ENCODE results near the gene LRMDA. TPM values are rescaled to one million over a fixed set of nuclear protein-coding genes. Genes with fewer than 3 reads are reported as not detected.

The LRMDA gene
- total RNA-seq, 1 experiment from 2014 or later, result not detected

DNA sequence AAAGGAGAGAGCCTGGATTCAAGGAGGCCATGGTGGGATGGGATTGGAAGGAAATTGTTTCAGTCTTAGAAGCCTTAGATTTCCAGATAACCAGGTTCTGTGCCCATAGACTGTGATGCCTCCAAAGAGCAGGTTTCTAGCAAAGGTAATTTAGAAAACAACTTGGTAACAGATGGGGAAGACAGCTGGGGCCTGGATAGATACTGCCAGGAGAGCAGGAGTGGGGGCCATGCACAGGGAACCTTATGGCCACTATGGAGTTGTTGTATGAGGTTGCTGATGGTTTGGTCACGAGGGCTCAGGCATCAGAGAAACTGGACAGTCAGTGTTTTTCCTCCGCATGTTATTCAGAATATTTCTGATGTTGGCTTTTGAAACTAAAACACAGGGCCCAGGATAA lies 901.9 kb downstream of the LRMDA start:
- no peak for DNase-seq (ENCODE audit: low read depth)

DNA sequence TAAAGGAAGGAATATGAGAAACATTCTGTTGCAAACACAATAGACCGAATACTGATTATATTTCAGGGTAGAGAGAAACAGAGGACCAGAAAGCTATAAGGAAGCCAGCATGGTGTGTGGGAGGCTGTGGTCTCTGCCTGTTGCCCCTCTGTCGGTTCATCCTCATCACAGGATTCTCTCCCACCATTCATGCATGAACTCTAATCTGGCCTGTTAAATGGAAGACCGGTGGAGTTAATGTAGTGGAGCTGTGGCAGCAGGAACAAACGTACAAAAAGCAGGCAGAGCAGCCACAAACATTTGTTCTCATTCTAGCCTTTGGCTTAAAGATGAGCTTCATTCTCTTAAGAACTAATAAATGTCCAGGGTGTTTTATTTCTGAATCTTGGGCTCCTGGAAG lies 902.4 kb downstream of the LRMDA start:
- DNase-seq (ENCODE audit: low read depth), result no peak

DNA sequence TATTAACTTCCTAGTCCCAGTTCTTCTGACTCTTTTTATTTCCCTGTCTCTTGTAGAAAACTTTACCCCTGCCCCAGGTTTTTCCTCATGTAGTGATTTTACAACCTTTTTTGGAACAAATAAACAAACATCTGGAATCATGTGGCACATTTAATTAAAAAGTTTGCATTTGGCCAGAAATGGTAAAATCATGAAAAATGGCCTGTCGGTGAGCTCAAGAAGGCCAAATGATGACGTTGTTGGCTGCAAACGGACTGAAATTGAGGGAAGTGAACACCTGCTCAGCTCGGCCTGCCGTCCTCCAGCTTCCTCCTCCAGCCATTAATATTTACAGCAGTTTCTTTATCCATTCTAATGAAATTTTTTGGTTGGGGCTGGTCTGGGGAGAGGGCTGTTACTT lies 902.8 kb downstream of the LRMDA start:
- no peak for DNase-seq (ENCODE audit: low read depth)

DNA sequence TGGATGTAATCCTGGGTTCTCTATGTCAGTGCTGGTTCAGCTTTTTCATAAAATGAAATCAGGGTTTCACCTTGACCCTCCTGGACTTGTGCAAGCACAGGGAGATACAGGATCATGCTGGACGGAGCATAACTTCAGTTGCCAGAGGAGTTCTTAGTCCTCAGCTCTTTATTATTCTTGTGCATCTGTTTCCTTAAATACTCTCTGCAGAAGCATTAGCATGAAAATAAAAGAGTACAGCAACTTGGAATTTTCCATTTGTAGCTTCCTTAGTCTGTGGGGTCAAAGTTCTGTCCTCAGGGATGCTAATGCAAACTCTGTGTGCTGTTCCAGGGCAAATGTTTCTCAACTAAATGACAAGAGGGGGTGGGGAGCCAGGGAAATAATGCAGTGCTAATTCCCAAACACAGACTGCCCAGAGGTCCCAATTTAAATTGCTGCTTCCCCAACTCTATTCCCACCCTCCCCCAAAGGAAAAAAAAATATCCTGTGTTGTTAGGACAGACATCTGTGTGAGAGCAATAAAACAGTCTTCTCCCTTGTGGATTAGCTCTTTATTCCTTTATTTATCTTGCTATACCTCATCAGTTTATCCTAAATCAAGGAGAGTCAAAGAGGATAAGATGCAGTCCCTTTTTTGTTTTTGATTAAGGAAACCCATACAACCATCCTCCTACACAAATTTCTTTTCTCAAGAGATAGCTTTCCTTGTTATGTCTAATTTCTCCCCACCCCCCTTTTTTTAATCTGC lies 905.0 kb downstream of the LRMDA start:
- no peak for DNase-seq (ENCODE audit: low read depth)

DNA sequence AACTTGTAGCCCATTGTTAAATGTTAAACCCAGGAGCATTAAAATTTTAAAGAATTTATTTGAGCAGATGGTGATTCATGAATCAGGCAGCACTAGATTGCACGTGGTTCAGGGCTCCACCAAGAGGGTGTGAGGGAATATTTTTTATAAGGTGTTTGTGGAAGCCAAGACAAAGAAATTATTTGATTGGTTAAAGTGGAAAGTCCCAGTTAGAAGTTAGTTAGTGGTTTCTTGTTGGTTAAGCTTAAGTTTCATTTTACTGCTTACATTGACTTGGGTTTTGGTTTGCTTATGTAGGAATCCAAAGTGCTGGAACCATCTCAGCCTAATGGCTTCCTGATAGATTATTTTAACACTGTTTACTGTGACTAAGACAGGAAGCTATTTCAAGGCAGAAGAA lies 906.2 kb downstream of the LRMDA start:
- peak; percentile 15 for DNase-seq (ENCODE audit: low read depth)

DNA sequence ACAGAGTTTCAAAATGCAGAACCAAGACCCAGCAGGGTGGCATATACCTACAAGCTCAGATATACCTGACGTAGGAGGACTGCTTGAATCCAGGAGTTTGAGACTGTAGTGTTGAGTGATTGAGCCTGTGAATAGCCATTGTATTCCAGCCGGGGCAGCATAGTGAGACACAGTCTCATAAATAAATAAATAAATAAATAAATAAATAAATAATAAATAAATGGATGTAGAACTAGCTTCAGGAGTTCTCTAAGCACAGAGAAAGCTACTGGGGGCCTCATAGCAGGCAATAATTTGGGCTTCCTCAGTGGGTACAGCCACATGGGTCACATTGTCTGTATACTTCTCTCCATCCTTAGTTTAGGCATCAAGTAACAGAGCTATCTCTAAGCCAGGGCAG lies 906.8 kb downstream of the LRMDA start:
- DNase-seq (ENCODE audit: low read depth), result no peak

DNA sequence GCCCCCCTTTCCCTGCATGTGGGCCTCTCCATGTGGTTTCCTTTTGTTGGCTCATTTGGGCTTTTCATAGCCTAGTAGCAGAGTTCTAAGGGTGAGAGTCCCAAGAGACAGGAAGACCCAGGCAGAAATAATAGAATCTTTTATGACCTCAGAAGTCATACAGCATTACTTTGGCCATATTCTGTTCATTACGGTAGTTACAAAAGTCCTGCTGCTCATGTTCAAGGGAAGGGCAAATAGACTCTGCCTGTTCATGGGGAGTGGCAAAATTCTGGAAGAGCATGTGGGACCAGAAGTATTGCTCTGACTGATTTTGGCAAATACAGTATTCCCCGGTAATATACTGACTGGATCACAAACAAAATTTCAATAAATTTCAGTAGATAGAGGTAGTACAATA lies 910.3 kb downstream of the LRMDA start:
- no peak for DNase-seq (ENCODE audit: low read depth)

DNA sequence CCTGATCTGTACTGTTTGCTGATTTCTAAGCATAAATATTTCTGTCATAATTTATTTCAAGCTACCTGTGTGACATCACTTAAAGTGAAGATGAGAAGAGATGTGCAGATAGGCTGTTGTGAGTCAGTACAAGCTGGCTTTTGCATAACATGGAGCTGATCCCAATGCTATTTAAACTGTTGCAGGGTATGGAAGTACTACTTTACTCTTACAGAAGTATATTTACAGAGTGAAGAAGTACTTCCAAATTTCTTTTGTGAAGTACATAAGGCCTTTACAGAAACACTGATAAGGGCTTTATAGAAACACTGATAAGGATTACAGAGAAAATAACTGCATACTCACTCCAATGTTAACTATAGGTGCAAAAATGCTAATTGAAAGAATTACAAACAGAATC lies 911.6 kb downstream of the LRMDA start:
- no peak for DNase-seq (ENCODE audit: low read depth)

DNA sequence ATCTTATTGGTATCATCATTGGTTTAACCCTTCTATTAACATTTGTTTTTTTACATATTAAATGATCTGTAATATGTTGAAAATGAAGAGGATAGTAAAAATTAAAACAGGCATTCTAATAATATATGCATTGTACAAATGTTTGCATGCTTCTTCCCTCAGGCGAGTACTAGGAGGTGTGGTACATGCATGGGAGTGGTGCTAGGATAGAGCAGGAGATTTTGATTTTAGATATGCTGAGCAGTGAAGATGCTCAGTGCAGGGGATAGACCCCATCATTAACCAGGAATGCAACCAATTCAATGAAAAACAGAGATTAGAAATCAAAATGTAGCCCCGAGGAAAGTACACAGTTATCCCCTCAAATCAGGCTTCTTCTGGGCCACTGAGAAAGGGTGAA lies 916.4 kb downstream of the LRMDA start:
- DNase-seq (ENCODE audit: low read depth), result no peak

DNA sequence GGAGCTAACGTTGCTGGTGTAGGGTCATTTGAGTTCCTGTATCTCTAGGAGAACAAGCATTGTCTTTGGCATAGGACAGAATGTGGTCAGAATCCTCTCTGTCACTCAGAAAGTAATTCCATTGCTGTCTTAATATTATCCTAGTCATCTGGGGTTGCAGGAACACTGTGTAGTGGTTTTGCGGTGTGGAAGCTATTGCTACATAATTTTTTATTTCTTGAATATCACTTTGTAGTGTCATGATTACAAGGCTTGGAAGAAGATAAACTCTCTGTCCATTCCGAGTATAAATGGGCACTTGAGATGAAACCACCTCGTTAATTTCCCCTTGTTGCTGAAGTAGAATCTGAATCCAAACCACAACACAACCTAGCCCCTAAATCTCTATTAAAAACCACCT lies 919.2 kb downstream of the LRMDA start:
- DNase-seq (ENCODE audit: low read depth), result no peak

DNA sequence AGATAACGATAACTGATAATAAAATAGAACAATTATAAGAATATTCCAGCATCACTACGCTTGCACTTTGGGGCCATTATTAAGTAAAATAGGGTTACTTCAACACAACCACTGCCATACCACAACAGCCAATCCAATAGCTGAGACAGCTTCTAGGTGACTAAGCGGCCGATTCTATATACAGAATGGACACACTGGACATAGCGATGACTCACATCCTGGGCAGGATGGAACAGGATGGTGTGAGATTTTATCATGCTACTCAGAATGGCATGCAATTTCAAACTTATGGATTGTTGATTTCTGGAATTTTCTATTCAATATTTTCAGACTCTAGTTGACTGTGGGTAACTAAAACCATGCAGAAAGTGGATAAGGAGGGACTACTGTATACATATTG lies 920.9 kb downstream of the LRMDA start:
- peak; percentile 78 for DNase-seq (ENCODE audit: low read depth)

DNA sequence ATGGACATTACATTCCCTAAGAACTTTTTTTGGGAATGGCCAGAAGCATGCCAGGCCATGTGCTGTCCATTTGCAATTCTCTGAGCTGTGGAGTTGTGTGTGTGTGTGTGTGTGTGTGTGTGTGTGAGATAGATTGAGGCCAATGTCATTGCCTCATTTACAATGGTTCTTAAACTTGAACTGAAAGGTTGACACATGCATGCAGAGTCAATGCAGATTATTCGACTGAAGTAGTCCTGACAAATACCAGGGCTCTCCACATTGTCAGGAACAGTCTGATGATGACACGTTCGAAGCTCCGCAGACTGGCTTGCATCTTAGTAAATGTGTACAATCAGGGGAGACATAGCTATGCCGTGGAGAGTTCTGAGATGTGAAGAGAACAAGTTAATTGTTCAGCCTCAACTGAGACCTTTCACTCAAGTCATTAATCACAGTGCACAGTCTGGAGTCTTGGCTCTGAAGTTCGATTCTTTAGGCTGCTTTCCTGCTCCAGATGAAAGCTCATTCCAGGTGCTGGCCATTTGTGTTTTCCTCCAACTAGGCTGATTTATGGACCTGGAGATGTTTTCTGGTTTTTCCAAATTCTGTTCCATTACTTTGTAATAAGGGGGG lies 921.9 kb downstream of the LRMDA start:
- no peak for DNase-seq (ENCODE audit: low read depth)

DNA sequence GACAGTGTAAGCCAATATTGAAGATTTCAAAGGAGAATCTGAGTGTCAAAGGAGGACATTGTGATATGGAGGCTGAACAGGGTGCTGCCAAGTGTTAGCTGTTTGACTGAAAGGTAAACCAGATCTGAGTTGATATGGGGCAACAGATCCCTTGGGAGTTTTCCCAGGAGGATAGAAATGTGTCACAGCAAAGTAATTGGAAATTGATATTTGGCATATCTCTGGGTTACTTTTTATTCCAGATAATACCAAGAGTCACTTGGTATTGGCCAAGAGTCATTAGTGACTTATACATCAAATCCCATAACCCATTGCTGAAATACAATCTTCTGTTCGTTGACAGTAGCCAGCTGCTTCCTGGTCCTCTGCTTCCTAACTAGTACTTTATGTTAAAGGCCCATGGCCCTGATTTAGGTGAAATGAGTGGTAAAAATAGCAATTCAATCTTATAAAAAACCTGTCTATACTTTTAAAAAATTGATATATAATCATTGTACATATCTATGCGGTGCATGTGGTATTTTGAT lies 922.9 kb downstream of the LRMDA start:
- no peak for DNase-seq (ENCODE audit: low read depth)

DNA sequence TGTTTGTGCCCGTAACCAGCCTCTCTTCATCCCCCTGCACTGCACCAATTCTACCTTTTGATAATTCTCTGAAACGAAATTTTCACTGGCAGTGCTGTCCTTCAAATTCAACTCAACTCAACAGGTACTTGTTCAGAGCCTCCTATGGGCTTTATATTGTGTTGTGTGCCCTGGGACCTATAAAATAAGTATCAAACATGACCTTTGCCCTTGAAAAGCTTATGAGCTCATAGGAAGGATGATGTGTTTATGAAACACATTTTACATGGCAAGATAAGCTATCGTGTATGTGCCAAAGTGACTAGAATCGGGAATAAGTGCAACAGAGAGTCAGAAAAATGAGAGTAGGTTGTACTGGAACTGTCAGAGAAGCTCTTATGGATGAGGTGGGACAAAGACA lies 923.5 kb downstream of the LRMDA start:
- DNase-seq (ENCODE audit: low read depth), result no peak

DNA sequence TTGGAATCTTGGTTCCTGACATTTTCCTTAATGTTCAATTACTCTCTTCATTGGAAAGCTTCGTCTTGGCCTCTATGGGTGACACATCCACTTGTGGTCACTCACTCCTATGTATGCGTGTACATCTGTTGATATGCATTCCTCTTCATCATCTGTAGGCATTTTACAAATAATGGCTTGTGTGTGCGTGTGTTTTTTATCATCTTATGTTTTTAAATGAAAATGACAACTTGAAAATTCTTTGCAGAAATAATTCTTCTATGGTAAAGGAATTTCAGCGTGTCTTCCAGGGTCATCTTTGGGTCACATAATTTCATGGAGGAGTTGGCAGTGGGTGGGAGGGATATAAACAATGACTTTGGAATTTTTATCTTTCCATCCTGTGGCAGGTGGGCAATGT lies 925.1 kb downstream of the LRMDA start:
- no peak for DNase-seq (ENCODE audit: low read depth)

DNA sequence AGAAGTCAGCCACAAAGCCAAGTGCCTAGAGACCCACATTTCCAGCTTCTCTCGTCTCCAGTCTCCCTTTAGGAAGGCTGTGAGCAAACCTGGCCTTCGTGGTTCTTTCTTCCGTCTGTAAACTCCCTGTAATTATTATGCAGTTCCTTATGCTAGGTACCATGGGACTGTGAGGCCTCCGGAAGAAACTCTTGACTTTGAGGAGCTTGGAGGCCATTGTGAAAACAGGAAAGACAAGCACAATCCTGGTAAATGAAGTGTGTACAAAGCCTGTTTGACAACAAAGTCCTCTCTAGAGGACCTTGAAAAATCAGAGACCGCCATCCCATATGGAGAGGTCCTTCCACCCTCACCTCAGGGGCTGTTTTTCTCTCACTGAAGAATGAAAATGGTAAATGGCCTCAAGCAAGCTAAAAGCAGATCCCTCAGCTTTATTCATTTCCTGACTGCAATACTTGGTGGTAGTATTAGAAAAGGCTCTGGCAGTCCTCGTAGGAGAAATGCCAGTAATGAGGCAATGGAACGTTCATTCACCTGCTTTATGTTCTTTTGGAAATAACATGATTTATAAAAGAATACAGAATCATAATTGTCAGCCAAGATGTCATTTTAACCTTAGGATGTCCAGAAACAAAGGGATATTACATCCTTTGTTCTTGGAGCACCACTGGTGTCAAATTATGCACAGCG lies 926.4 kb downstream of the LRMDA start:
- DNase-seq (ENCODE audit: low read depth), result no peak

DNA sequence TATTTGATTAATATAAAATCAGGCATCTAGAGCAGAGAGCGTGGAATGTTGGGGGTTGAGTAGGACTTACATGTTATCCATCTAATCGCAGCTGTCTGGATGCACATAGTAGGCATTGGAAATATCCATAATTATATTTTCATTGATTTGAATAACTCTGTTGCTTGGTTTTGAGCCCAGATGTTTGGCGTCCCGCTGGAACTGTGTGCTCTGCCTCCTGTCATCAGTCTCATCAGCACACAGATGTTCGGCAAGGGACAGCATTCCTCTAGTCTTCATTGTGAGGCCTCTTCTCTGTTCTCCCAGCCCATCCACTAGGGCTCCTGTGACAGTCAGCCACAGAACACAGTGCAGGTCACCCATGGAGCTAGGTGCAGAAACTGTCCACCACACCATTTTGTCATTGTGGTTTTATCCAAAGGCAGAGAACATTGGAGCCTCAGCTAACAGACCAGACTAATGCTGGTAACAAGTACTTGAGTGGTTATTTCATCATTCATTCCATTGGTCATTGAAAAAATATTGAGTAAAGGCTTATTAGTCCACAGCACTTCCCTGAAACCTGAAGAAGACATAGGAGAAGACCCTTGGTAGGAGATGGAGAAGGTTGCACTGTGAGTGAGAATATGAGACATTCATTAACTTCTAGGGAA lies 927.4 kb downstream of the LRMDA start:
- no peak for DNase-seq (ENCODE audit: low read depth)

DNA sequence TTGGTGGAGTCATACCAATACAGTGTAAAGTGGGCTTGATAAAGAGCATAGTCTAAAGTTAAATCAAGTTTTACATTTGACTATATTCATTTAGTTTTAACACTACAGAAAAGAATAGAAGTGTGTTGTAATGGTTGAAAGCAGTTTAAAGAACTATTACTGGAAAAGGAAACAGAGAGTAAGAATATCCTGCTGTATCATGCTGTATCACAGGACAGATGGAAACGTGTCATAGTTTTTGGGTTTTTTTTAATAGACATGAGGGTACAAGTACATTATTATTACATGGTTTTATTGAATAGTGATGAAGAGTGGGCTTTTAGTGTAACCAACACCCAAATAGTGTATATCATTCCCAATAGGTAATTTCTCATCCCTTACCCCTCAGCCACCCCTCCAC lies 944.3 kb downstream of the LRMDA start:
- DNase-seq (ENCODE audit: low read depth), result no peak

DNA sequence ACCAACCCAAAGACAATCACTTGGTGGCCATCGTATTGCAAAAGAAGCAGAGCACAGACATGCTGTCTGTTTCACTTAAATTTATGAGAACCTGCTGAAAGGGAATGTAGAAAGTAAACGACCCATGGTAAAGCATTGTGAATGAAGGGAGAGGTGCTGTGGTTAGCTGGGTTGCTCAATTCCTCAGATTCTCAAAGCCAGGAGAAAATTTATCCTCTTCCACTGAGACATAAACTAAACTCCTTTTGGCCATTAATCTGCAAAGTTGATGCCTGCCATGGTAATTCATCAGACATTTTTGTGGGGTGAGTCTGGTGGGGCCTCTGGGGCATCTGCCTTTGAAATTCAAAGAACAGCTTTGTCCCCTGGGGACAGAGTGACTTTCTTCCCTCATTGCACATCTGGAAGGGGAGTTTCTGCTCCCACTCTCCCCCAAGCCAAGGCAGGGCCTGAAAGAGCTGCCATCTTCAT lies 951.0 kb downstream of the LRMDA start:
- peak; percentile 28 for DNase-seq (ENCODE audit: low read depth)

DNA sequence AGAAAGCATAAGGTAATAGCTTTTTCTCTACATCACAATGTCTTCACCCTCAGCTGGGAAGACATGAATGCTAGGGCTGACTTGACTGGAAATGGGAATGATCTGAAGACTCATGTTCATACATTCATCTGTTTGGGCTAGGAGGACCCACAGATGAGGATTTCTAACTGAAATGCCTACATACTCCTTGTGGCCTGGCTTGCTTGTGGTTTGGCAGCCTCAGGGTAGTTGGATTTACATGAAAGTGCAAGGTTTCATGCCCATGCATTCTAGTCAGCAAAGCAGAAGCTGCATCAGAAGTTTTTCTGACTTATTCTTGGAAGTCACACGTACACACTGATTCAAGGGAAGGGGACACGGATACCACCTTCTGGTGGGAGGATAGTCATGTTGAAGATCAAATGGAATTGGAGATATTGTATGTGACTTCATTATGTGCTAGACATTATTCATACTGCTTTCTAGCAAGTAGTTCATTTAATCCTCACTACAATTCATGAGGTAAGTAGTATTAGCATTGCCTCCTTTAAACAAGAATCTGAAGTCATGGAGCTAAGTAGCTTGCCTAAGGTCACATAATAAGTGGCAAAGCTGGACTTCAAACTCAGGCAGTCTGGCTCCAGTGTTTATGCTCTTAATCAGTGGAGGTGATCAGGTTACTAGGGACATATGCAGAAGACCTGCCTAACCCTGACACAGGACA lies 957.0 kb downstream of the LRMDA start:
- DNase-seq (ENCODE audit: low read depth), result no peak

DNA sequence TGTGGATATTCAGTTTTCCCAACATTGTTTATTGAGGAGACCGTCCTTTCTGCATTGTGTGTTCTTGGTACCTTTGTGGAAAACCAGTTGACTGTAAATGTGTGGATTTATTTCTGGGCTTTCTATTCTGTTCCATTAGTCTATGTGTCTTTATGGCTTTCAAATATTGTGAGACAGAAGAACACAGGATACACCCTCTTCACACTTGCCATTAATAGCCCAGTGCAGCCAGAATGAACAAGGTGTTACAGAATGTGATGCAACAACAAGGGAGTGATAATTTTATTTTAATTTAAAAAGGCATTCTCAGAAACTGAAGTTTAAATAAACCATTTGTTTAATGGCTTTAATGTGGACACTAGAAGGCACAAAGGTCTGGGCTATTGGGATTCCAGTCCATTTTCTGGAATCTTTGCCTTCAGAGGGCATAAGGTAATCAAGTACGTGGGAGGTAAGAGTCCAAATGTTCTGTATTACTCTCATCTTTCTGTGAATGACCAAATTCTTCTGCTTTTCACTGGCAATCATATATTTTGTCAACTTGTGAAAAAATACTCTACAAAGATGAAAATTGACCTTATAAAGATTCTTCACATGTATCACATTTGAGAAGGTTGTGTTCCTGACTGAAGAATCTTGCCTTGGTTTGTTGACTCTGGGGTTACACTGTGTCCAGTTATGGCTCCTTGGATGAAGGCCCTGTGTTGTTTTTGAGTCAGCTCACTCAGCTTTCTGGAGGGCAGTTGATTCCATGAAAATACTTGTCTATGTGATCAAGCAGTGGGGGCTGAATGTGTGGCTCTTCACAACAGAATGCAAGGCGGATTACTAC lies 962.7 kb downstream of the LRMDA start:
- no peak for DNase-seq (ENCODE audit: low read depth)

Data from Daoy (cell line).